ENCODE data around the gene LGR6.
"Not testable (repeated sequence)": the region's sequence is repeated elsewhere in the genome, so short reads cannot be mapped to it uniquely, and the experiment has no call there.

LGR6 gene

GRCh38 chr1:202193614-202194327, at the start of gene LGR6:
TSS of gene LGR6 (plus strand) at chr1:202193799. CDS start at chr1:202193990, 191 bp downstream.
- DNase-seq (ENCODE audit: low read depth), result no peak

- DNase-seq (ENCODE audit: low read depth), result peak; percentile 53
These were observed 49.1 kb upstream of the LGR6 start, which contains the start of gene ARL8A for GRCh38 chr1:202144402-202145067. TSS of gene ARL8A (minus strand) at chr1:202144737. CDS start at chr1:202144572, 165 bp downstream.

GRCh38 chr1:202145068-202145743, 48.4 kb upstream of the LGR6 start:
- no peak for DNase-seq (ENCODE audit: low read depth)

GRCh38 chr1:202145744-202146140, 47.9 kb upstream of the LGR6 start:
- DNase-seq (ENCODE audit: low read depth), result not testable (repeated sequence)

GRCh38 chr1:202146279-202146678, 47.3 kb upstream of the LGR6 start:
- no peak for DNase-seq (ENCODE audit: low read depth)

- no peak for DNase-seq (ENCODE audit: low read depth)
These were observed 46.6 kb upstream of the LGR6 start for GRCh38 chr1:202146993-202147392.

- no peak for DNase-seq (ENCODE audit: low read depth)
These were observed 45.2 kb upstream of the LGR6 start for GRCh38 chr1:202148391-202148790.

- no peak for DNase-seq (ENCODE audit: low read depth)
These were observed 44.0 kb upstream of the LGR6 start for GRCh38 chr1:202149566-202149965.

- DNase-seq (ENCODE audit: low read depth), result no peak
These were observed 43.4 kb upstream of the LGR6 start for GRCh38 chr1:202150187-202150586.

- DNase-seq (ENCODE audit: low read depth), result no peak
These were observed 43.0 kb upstream of the LGR6 start for GRCh38 chr1:202150602-202151001.

GRCh38 chr1:202151045-202151444, 42.6 kb upstream of the LGR6 start:
- DNase-seq (ENCODE audit: low read depth), result no peak

- DNase-seq (ENCODE audit: low read depth), result no peak
These were observed 41.2 kb upstream of the LGR6 start for GRCh38 chr1:202152399-202152798.

GRCh38 chr1:202153284-202153683, 40.3 kb upstream of the LGR6 start:
- DNase-seq (ENCODE audit: low read depth), result no peak

GRCh38 chr1:202154148-202154765, 39.3 kb upstream of the LGR6 start:
- no peak for DNase-seq (ENCODE audit: low read depth)

GRCh38 chr1:202154766-202155477, 38.7 kb upstream of the LGR6 start:
- no peak for DNase-seq (ENCODE audit: low read depth)

- no peak for DNase-seq (ENCODE audit: low read depth)
These were observed 38.0 kb upstream of the LGR6 start for GRCh38 chr1:202155478-202156021.

GRCh38 chr1:202156590-202156989, 37.0 kb upstream of the LGR6 start:
- DNase-seq (ENCODE audit: low read depth), result no peak

GRCh38 chr1:202157945-202158344, 35.7 kb upstream of the LGR6 start:
- DNase-seq (ENCODE audit: low read depth), result no peak

- no peak for DNase-seq (ENCODE audit: low read depth)
These were observed 34.6 kb upstream of the LGR6 start for GRCh38 chr1:202158810-202159533.

- DNase-seq (ENCODE audit: low read depth), result peak; percentile 60
These were observed 33.8 kb upstream of the LGR6 start for GRCh38 chr1:202159534-202160371.

All from stimulated activated CD8-positive, alpha-beta memory T cell treated with anti-CD3 and anti-CD28 coated beads, Interleukin-4, amount 100 ng/mL, for 24 hours (primary cell).